Neural cell (in vitro differentiated cells): ENCODE measurements around the gene C5orf47. TPM values are rescaled to one million over a fixed set of nuclear protein-coding genes. Genes with fewer than 3 reads are reported as not detected.

Experiments used
- H2AFZ ChIP-seq: fragments of 200-600, 300-800 bp; sonication (generic), shearing (Covaris generic); 2 replicates; pipeline ENCODE4 v1.6.0; 2014; ENCODE audit warnings: low read depth, mild to moderate bottlenecking, antibody characterized with exemption, low read length, moderate library complexity
- H3F3A ChIP-seq: fragments of 200-600 bp; shearing (Covaris generic); 2 replicates; pipeline ENCODE4 v1.6.1; 2016; ENCODE audit warnings: mild to moderate bottlenecking, moderate library complexity, mixed read lengths, antibody characterized with exemption, low read length; ENCODE audit not compliant: insufficient read depth, poor library complexity, severe bottlenecking
- H3K27ac ChIP-seq: fragments of 200-600, 300-800 bp; sonication (generic), shearing (Covaris generic); 2 replicates; pipeline ENCODE4 v1.5.1; 2014; ENCODE audit warnings: mild to moderate bottlenecking, low read length, moderate library complexity
- H3K27me3 ChIP-seq: fragments of 300-800, 200-600 bp; sonication (generic), shearing (Covaris generic); 2 replicates; pipeline ENCODE4 v1.6.0; 2014; ENCODE audit warnings: mild to moderate bottlenecking, low read depth, low read length, moderate library complexity; ENCODE audit not compliant: insufficient read depth
- H3K36me3 ChIP-seq: fragments of 300-800, 200-600 bp; sonication (generic), shearing (Covaris generic); 2 replicates; pipeline ENCODE4 v1.5.1; 2014; ENCODE audit warnings: mild to moderate bottlenecking, antibody characterized with exemption, low read length, moderate library complexity; ENCODE audit not compliant: insufficient read depth
- H3K4me2 ChIP-seq: fragments of 300-800, 200-600 bp; sonication (generic), shearing (Covaris generic); 2 replicates; pipeline ENCODE4 v1.6.0; 2014; ENCODE audit warnings: mild to moderate bottlenecking, low read length
- H3K4me3 ChIP-seq: fragments of 300-800, 200-600 bp; sonication (generic), shearing (Covaris generic); 2 replicates; pipeline ENCODE4 v1.5.1; 2014; ENCODE audit warnings: mild to moderate bottlenecking, low read length, moderate library complexity
- H3K79me2 ChIP-seq: fragments of 200-600 bp; shearing (Covaris generic); replicated peaks from 2 replicates; pipeline ENCODE4 v1.6.0; 2014; ENCODE audit warnings: mild to moderate bottlenecking, low read length, moderate library complexity; ENCODE audit not compliant: insufficient read depth
- H3K9ac ChIP-seq: fragments of 300-800, 200-600 bp; sonication (generic), shearing (Covaris generic); 2 replicates; pipeline ENCODE4 v1.6.1; 2016; ENCODE audit warnings: mild to moderate bottlenecking, low read length, mixed read lengths
- H3K9me2 ChIP-seq: fragments of 200-600 bp; shearing (Covaris generic); 2 replicates; pipeline ENCODE4 v1.6.1; 2016; ENCODE audit warnings: mild to moderate bottlenecking, low read length, mixed read lengths; ENCODE audit not compliant: insufficient read depth
- H3K9me3 ChIP-seq: fragments of 200-600, 300-800 bp; sonication (generic), shearing (Covaris generic); 2 replicates; pipeline ENCODE4 v1.6.1; 2016; ENCODE audit warnings: mild to moderate bottlenecking, mixed run types, low read length, moderate library complexity, mixed read lengths
- H4K20me1 ChIP-seq: fragments of 200-600 bp; shearing (Covaris generic); 2 replicates; pipeline ENCODE4 v1.6.1; 2016; ENCODE audit warnings: mild to moderate bottlenecking, mixed run types; ENCODE audit not compliant: insufficient read depth
- CTCF ChIP-seq: fragments of 450-650 bp; IDR thresholded peaks from 2 replicates; pipeline ENCODE4 v1.5.1; 2014; ENCODE audit warnings: antibody characterized with exemption, mild to moderate bottlenecking, moderate library complexity; ENCODE audit not compliant: poor library complexity, severe bottlenecking
- EP300 ChIP-seq: fragments of 450-650 bp; conservative IDR thresholded peaks from 2 replicates; pipeline ENCODE4 v1.6.1; 2014; ENCODE audit warnings: antibody characterized with exemption, mild to moderate bottlenecking, moderate library complexity; ENCODE audit not compliant: poor library complexity, severe bottlenecking
- EZH2 ChIP-seq: fragments of 200-600, 300-800 bp; shearing (Covaris generic), sonication (generic); IDR thresholded peaks from 2 replicates; pipeline ENCODE4 v1.6.1; 2014; ENCODE audit warnings: antibody characterized with exemption, low read length, borderline replicate concordance, mild to moderate bottlenecking; ENCODE audit not compliant: insufficient read depth, poor library complexity, severe bottlenecking
- MXI1 ChIP-seq: fragments of 450-650 bp; conservative IDR thresholded peaks from 2 replicates; pipeline ENCODE4 v1.6.1; 2014; ENCODE audit warnings: antibody characterized with exemption, mild to moderate bottlenecking; ENCODE audit not compliant: poor library complexity, severe bottlenecking
- POLR2AphosphoS5 ChIP-seq: IDR thresholded peaks from 2 replicates; pipeline ENCODE4 v1.6.1; 2012
- RAD21 ChIP-seq: fragments of 450-650 bp; conservative IDR thresholded peaks from 2 replicates; pipeline ENCODE4 v1.6.1; 2014; ENCODE audit warnings: antibody characterized with exemption, mild to moderate bottlenecking, moderate library complexity
- REST ChIP-seq: IDR thresholded peaks from 2 replicates; pipeline ENCODE4 v1.6.1; 2012; ENCODE audit warnings: borderline replicate concordance
- SMC3 ChIP-seq: fragments of 450-650 bp; conservative IDR thresholded peaks from 2 replicates; pipeline ENCODE4 v1.6.1; 2014; ENCODE audit warnings: antibody characterized with exemption, mild to moderate bottlenecking, moderate library complexity; ENCODE audit not compliant: poor library complexity
- TAF1 ChIP-seq: IDR thresholded peaks from 2 replicates; pipeline ENCODE4 v1.6.1; 2012; ENCODE audit warnings: low read depth
- polyA plus RNA-seq: library from polyadenylated mRNA; depleted of rRNA; stranded (reverse); fragments of >200 nt; gene quantifications from 2 replicates; pipeline ENCODE4 v1.2.3, GENCODE V29; 2014

The C5orf47 gene
- polyA plus RNA-seq, 1 donor from 2014 or later = 0.25 TPM

GRCh38 chr5:173940269-173940668, 48.7 kb upstream of the C5orf47 start:
- Histone ChIP-seq H3F3A (no peaks in the 10 kb centered on the region), H3K4me2 (no peak overlapping the region), H3K36me3 (peaks cover 2% of the 10 kb centered on the region), H3K27ac (no peak overlapping the region), H3K9me2 (no peaks in the 10 kb centered on the region), H3K79me2 (peaks cover 5% of the 10 kb centered on the region), H3K27me3 (no peaks in the 10 kb centered on the region), H3K9ac (no peak overlapping the region), H3K4me3 (no peak overlapping the region), H2AFZ (no peak overlapping the region), H3K9me3 (no peaks in the 10 kb centered on the region), H4K20me1 (no peaks in the 10 kb centered on the region)
- TF ChIP-seq EP300 = no peak
- no peak for TF ChIP-seq EZH2
- no peak for TF ChIP-seq CTCF
- TF ChIP-seq TAF1 = no peak
- no peak for TF ChIP-seq POLR2AphosphoS5
- no peak for TF ChIP-seq RAD21
- no peak for TF ChIP-seq MXI1
- no peak for TF ChIP-seq REST
- TF ChIP-seq SMC3 = no peak

- Histone ChIP-seq H3K36me3 (peaks cover 10% of the 10 kb centered on the region), H2AFZ (no peak overlapping the region), H3K27me3 (no peaks in the 10 kb centered on the region), H3K9me2 (no peaks in the 10 kb centered on the region), H3K9ac (no peak overlapping the region), H4K20me1 (no peaks in the 10 kb centered on the region), H3K4me2 (no peak overlapping the region), H3F3A (no peaks in the 10 kb centered on the region), H3K79me2 (peaks cover 3% of the 10 kb centered on the region), H3K9me3 (no peaks in the 10 kb centered on the region), H3K27ac (no peak overlapping the region), H3K4me3 (no peak overlapping the region)
- TF ChIP-seq CTCF (no peak), TAF1 (no peak), MXI1 (no peak), REST (no peak), EZH2 (no peak), SMC3 (no peak), EP300 (no peak), RAD21 (no peak), POLR2AphosphoS5 (no peak)
Measured at GRCh38 chr5:173941102-173941501, 47.9 kb upstream of the C5orf47 start.
